Neural progenitor cell (in vitro differentiated cells): Measurements from ENCODE around the gene TTC24. TPM values are rescaled to one million over a fixed set of nuclear protein-coding genes. Genes with fewer than 3 reads are reported as not detected.

Experiments used
- DNase-seq: peaks from one replicate; pipeline ENCODE4 v3.0.0-alpha.2; 2016; ENCODE audit warnings: low spot score
- H2AFZ ChIP-seq: fragments of 200-600 bp; sonication (generic); replicated peaks from 2 replicates; pipeline ENCODE4 v1.6.1; 2016; ENCODE audit warnings: antibody characterized with exemption
- H3F3A ChIP-seq: fragments of 200-600 bp; sonication (generic); 2 replicates; pipeline ENCODE4 v1.6.1; 2016; ENCODE audit warnings: antibody characterized with exemption, low read depth
- H3K27ac ChIP-seq: fragments of 200-600 bp; sonication (generic); 2 replicates; pipeline ENCODE4 v1.5.1; 2016; ENCODE audit warnings: mild to moderate bottlenecking
- H3K27me3 ChIP-seq: fragments of 200-600 bp; sonication (generic); 2 replicates; pipeline ENCODE4 v1.6.1; 2016; ENCODE audit warnings: mild to moderate bottlenecking, moderate library complexity
- H3K36me3 ChIP-seq: fragments of 200-600 bp; sonication (generic); 2 replicates; pipeline ENCODE4 v1.5.1; 2016
- H3K4me1 ChIP-seq: fragments of 200-600 bp; sonication (generic); 2 replicates; pipeline ENCODE4 v1.6.1; 2016; ENCODE audit warnings: mixed run types
- H3K4me2 ChIP-seq: fragments of 200-600 bp; sonication (generic); 2 replicates; pipeline ENCODE4 v1.6.1; 2016
- H3K4me3 ChIP-seq: fragments of 200-600 bp; sonication (generic); 2 replicates; pipeline ENCODE4 v1.5.1; 2016
- H3K79me2 ChIP-seq: fragments of 200-600 bp; sonication (generic); 2 replicates; pipeline ENCODE4 v1.6.1; 2016; ENCODE audit warnings: low read depth
- H3K9ac ChIP-seq: fragments of 200-600 bp; sonication (generic); 2 replicates; pipeline ENCODE4 v1.6.1; 2016
- H3K9me3 ChIP-seq: fragments of 200-600 bp; sonication (generic); 2 replicates; pipeline ENCODE4 v1.5.1; 2016; ENCODE audit warnings: low read depth
- H4K20me1 ChIP-seq: fragments of 200-600 bp; sonication (generic); 2 replicates; pipeline ENCODE4 v1.6.1; 2016; ENCODE audit warnings: low read depth
- H3K27ac Mint-ChIP-seq: 3 replicates; pipeline ENCODE4 v1.8.0; 2021; ENCODE audit warnings: mixed read lengths
- H3K27me3 Mint-ChIP-seq: 2 replicates; pipeline ENCODE4 v1.8.0; 2022; ENCODE audit warnings: low read depth, mild to moderate bottlenecking, inconsistent platforms, moderate library complexity, mixed read lengths; ENCODE audit not compliant: insufficient read depth
- H3K36me3 Mint-ChIP-seq: 3 replicates; pipeline ENCODE4 v1.8.0; 2021; ENCODE audit warnings: mixed read lengths
- H3K4me1 Mint-ChIP-seq: 3 replicates; pipeline ENCODE4 v1.8.0; 2021; ENCODE audit warnings: mixed read lengths
- H3K4me3 Mint-ChIP-seq: 3 replicates; pipeline ENCODE4 v1.8.0; 2021; ENCODE audit warnings: mild to moderate bottlenecking, moderate library complexity, mixed read lengths
- H3K9me3 Mint-ChIP-seq: 3 replicates; pipeline ENCODE4 v1.8.0; 2020; ENCODE audit warnings: mixed read lengths
- EZH2 ChIP-seq: fragments of 200-600 bp; sonication (generic); IDR thresholded peaks from 2 replicates; pipeline ENCODE4 v1.6.1; 2017; ENCODE audit warnings: antibody characterized with exemption, mild to moderate bottlenecking, moderate library complexity
- EZH2phosphoT487 ChIP-seq: fragments of 200-600 bp; sonication (generic); IDR thresholded peaks from 2 replicates; pipeline ENCODE4 v1.6.1; 2017; ENCODE audit warnings: antibody characterized with exemption
- total RNA-seq: library from RNA; depleted of rRNA; stranded (reverse); fragments of >200 nt; gene quantifications from 2 replicates; pipeline ENCODE4 v1.2.3, GENCODE V29; 2015; ENCODE audit warnings: low replicate concordance
- TF ChIP-seq, protein P1 (sequence below): fragments of 200-600 bp; sonication (generic); IDR thresholded peaks from 2 replicates; pipeline ENCODE4 v1.5.1; 2017; ENCODE audit warnings: antibody characterized with exemption, mild to moderate bottlenecking

The TTC24 gene
- total RNA-seq, 1 donor from 2014 or later, result not detected

DNA sequence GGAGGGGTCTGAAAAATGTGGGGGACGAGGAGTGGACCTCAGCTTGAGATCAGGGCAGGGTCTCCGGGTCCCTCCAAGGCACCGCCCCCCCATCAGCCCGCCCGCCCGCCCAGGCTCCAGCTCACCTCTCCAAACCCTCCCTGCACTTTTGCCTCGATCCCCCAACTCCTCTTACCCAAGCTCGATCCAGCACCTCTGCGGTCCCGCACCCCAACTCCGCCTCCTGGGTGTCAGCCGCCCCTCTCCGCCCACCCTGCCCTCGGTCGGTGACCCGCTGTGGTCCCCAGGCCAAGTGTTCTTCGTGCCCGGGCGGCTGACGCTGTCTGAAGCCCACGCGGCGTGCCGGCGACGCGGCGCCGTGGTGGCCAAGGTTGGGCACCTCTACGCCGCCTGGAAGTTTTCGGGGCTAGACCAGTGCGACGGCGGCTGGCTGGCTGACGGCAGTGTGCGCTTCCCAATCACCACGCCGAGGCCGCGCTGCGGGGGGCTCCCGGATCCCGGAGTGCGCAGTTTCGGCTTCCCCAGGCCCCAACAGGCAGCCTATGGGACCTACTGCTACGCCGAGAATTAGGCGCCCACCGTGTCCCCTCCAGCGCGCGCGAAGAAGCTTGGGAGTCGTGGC, 45.4 kb downstream of the TTC24 start:
- peak overlapping the region; percentile 43 for H3K4me3 ChIP-seq
- no peak overlapping the region for H3K27ac ChIP-seq
- peaks cover 23% of the 10 kb centered on the region for H4K20me1 ChIP-seq
- peak; percentile 34 for DNase-seq
- H3K9ac ChIP-seq, result no peak overlapping the region
- Mint-ChIP-seq H3K9me3 (peaks cover 2% of the 10 kb centered on the region), H3K27me3 (peaks cover 40% of the 10 kb centered on the region), H3K27ac (no peak overlapping the region), H3K4me1 (peaks cover 14% of the 10 kb centered on the region), H3K4me3 (peak overlapping the region; percentile 30), H3K36me3 (no peaks in the 10 kb centered on the region)
- H3K36me3 ChIP-seq, result no peaks in the 10 kb centered on the region
- TF ChIP-seq, protein P1, sequence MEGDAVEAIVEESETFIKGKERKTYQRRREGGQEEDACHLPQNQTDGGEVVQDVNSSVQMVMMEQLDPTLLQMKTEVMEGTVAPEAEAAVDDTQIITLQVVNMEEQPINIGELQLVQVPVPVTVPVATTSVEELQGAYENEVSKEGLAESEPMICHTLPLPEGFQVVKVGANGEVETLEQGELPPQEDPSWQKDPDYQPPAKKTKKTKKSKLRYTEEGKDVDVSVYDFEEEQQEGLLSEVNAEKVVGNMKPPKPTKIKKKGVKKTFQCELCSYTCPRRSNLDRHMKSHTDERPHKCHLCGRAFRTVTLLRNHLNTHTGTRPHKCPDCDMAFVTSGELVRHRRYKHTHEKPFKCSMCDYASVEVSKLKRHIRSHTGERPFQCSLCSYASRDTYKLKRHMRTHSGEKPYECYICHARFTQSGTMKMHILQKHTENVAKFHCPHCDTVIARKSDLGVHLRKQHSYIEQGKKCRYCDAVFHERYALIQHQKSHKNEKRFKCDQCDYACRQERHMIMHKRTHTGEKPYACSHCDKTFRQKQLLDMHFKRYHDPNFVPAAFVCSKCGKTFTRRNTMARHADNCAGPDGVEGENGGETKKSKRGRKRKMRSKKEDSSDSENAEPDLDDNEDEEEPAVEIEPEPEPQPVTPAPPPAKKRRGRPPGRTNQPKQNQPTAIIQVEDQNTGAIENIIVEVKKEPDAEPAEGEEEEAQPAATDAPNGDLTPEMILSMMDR, result no peak
- TF ChIP-seq EZH2, result peak; percentile 91
- TF ChIP-seq EZH2phosphoT487, result peak; percentile 85
- H3K79me2 ChIP-seq, result no peaks in the 10 kb centered on the region
- H3K9me3 ChIP-seq, result no peaks in the 10 kb centered on the region
- peaks cover 99% of the 10 kb centered on the region for H3K27me3 ChIP-seq
- peak overlapping the region; percentile 80 for H3K4me2 ChIP-seq
- peak overlapping the region; percentile 58 for H2AFZ ChIP-seq
- H3F3A ChIP-seq, result peaks cover 3% of the 10 kb centered on the region
- peaks cover 8% of the 10 kb centered on the region for H3K4me1 ChIP-seq

DNA sequence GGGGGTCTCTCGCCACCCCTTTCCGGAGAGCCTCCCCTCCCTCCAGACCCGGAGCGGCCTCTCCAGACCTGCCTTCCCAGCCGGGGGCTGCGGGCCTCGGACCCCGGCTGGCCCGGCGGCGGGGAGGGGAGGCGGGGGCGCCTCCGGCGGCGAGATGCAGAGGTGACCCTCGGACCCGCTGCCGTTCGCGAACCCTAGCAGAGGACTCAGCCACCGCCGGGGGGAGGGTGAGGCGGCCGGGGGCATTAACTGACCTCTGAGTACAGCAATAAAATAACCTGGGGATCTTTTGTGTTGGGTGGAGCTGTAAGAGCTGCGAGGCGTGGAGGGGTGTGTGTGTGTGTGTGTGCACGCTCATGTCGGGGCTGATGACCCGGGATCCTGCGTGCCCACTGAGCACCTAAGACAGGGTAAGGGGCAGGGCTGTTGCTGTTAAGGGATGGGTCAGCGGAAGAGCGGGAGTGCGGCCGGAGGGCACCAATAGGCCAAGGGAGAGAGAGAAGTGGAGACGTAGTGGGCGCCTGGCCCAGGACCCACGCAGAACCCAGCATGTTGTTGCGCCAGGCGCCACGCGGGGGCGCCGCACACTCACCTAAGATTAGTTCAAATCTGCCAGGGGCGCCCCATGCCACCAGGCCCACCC, 46.0 kb downstream of the TTC24 start:
- Mint-ChIP-seq H3K36me3 (no peaks in the 10 kb centered on the region), H3K9me3 (peaks cover 2% of the 10 kb centered on the region), H3K4me1 (peaks cover 14% of the 10 kb centered on the region), H3K27me3 (peaks cover 37% of the 10 kb centered on the region), H3K4me3 (peak overlapping the region; percentile 83), H3K27ac (no peak overlapping the region)
- Histone ChIP-seq H3K79me2 (no peaks in the 10 kb centered on the region), H3K36me3 (no peaks in the 10 kb centered on the region), H3K27ac (no peak overlapping the region), H3K4me3 (peak overlapping the region; percentile 43), H4K20me1 (peaks cover 21% of the 10 kb centered on the region), H3F3A (peaks cover 3% of the 10 kb centered on the region), H3K9ac (no peak overlapping the region), H2AFZ (no peak overlapping the region), H3K9me3 (no peaks in the 10 kb centered on the region), H3K27me3 (peaks cover 99% of the 10 kb centered on the region), H3K4me2 (peak overlapping the region; percentile 80), H3K4me1 (peaks cover 8% of the 10 kb centered on the region)
- TF ChIP-seq, protein P1, result peak; percentile 69
- TF ChIP-seq EZH2 (peak; percentile 88), EZH2phosphoT487 (peak; percentile 26)
- DNase-seq, result peak; percentile 79

DNA sequence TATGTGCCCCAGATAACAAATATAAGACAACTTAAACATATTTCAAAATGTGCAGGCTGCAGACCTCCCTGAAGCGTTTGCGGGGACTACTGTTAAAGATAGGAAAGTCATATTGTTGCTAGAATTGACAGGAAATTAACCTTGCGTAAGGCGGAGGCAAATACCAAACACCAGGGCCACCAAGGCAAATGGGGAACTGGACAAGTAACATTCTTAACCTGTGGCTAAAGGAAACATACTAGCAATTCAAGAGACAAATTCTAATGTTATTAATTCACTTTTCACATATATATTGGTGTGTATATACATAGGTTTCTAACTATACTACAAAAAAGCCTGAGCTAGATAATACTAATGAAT, 46.5 kb downstream of the TTC24 start:
- Histone ChIP-seq H3K9me3 (no peaks in the 10 kb centered on the region), H4K20me1 (peaks cover 21% of the 10 kb centered on the region), H3K36me3 (no peaks in the 10 kb centered on the region), H3K27ac (no peak overlapping the region), H3K4me1 (peaks cover 8% of the 10 kb centered on the region), H2AFZ (no peak overlapping the region), H3K4me2 (no peak overlapping the region), H3K4me3 (no peak overlapping the region), H3K9ac (no peak overlapping the region), H3K79me2 (no peaks in the 10 kb centered on the region), H3F3A (peaks cover 3% of the 10 kb centered on the region), H3K27me3 (peaks cover 99% of the 10 kb centered on the region)
- Mint-ChIP-seq H3K27me3 (peaks cover 34% of the 10 kb centered on the region), H3K4me3 (peak overlapping the region; percentile 83), H3K4me1 (peaks cover 14% of the 10 kb centered on the region), H3K27ac (no peak overlapping the region), H3K36me3 (no peaks in the 10 kb centered on the region), H3K9me3 (peaks cover 2% of the 10 kb centered on the region)
- no peak for DNase-seq
- TF ChIP-seq EZH2 (no peak), EZH2phosphoT487 (no peak)
- TF ChIP-seq, protein P1, result no peak
